ENCODE results near the gene PRR33.

DNA sequence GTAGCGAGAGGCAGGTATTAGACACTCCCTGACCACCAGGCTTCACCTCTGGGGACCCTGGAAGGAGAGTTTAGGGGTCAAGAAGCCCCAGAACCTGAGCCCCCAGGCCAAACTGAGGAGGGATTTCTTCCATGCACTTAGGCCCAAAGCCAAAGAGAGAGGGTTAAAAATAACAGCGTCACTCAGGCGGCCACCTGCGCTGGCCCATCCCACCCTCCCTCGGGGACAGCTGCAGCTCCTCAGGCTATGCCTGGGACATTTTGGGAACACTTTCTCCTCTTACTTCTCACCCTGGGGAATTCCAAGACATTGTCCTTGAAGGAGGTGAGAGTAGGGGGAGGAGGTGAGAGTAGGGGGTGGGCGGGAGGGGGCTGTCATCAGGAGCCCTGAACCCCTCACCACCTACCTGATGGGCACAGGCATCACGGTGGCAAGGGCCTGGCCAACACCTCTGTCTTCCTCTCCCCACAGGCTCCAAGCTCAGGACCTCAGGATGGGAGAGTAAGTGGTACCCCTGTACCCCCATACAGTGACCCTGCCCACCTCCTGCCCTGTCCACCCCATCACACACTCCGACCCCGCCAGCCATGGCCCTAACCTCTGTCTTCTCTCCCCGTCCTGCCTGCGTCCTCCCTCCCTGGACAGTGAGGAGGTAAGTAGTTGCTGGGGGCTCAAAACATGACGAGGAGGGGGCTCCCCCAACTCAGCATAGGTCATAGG, 52.3 kb downstream of the PRR33 start:
- TF ChIP-seq EZH2phosphoT487 (IDR thresholded peaks at IDR 0.05; ENCODE audit: borderline replicate concordance, low read length) = no peak
- TF ChIP-seq, protein P1, sequence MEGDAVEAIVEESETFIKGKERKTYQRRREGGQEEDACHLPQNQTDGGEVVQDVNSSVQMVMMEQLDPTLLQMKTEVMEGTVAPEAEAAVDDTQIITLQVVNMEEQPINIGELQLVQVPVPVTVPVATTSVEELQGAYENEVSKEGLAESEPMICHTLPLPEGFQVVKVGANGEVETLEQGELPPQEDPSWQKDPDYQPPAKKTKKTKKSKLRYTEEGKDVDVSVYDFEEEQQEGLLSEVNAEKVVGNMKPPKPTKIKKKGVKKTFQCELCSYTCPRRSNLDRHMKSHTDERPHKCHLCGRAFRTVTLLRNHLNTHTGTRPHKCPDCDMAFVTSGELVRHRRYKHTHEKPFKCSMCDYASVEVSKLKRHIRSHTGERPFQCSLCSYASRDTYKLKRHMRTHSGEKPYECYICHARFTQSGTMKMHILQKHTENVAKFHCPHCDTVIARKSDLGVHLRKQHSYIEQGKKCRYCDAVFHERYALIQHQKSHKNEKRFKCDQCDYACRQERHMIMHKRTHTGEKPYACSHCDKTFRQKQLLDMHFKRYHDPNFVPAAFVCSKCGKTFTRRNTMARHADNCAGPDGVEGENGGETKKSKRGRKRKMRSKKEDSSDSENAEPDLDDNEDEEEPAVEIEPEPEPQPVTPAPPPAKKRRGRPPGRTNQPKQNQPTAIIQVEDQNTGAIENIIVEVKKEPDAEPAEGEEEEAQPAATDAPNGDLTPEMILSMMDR (IDR thresholded peaks at IDR 0.05; ENCODE audit: low read depth, low read length, poor library complexity, severe bottlenecking) = no peak
